ENCODE data around the gene MUC5AC. TPM values are rescaled to one million over a fixed set of nuclear protein-coding genes. Genes with fewer than 3 reads are reported as not detected.

Gene MUC5AC
- total and polyA plus RNA-seq, 4 donors: not detected

GRCh38 chr11:1218788-1219445, 61.2 kb downstream of the MUC5AC start:
- Histone ChIP-seq H3K4me1 (ENCODE audit: control insufficient read depth in 4 of 4, insufficient read depth in 4 of 4, low read length in 3 of 4) (no peaks in the 10 kb centered on the region), H3K36me3 (ENCODE audit: control insufficient read depth in 4 of 4, insufficient read depth in 3 of 4, low read depth in 1 of 4, low read length in 3 of 4) (no peaks in the 10 kb centered on the region), H3K9me3 (ENCODE audit: control insufficient read depth in 4 of 4, low read length in 3 of 4) (no peaks in the 10 kb centered on the region), H3K27me3 (ENCODE audit: control insufficient read depth in 4 of 4, insufficient read depth in 4 of 4, low read length in 3 of 4) (peaks cover 0 to 6% (median 1%) of the 10 kb centered on the region in 4 donors), H3K27ac (ENCODE audit: low read depth in 1 of 2, low read length in 2 of 2) (no peak overlapping the region), H3K4me3 (ENCODE audit: low read depth in 1 of 3, low read length in 3 of 3) (no peak overlapping the region), H3K9ac (ENCODE audit: low read depth in 1 of 2, low read length in 2 of 2) (no peak overlapping the region)
- TF ChIP-seq RXRA (IDR thresholded peaks at IDR 0.05) (no peak), GABPA (IDR thresholded peaks at IDR 0.05 in 1 of 2, conservative IDR thresholded peaks at IDR 0.05 in 1 of 2) (no peak), ZBTB33 (IDR thresholded peaks at IDR 0.05) (no peak), CTCF (IDR thresholded peaks at IDR 0.05; ENCODE audit: low read depth, low read length, missing input control) (no peak), RAD21 (IDR thresholded peaks at IDR 0.05) (no peak), REST (IDR thresholded peaks at IDR 0.05) (no peak), NR2F2 (IDR thresholded peaks at IDR 0.05) (no peak), TAF1 (conservative IDR thresholded peaks at IDR 0.05) (no peak), SP1 (IDR thresholded peaks at IDR 0.05) (no peak), YY1 (IDR thresholded peaks at IDR 0.05) (no peak), HNF4G (IDR thresholded peaks at IDR 0.05) (no peak), EGR1 (IDR thresholded peaks at IDR 0.05; ENCODE audit: low read depth in 2 of 2) (no peak), HNF4A (conservative IDR thresholded peaks at IDR 0.05) (no peak), JUND (IDR thresholded peaks at IDR 0.05) (no peak), FOXA2 (IDR thresholded peaks at IDR 0.05) (no peak), MAX (IDR thresholded peaks at IDR 0.05) (no peak)
- WGBS: 76% methylated on average over 16 of the region's 16 CpGs
- no peak for DNase-seq (ENCODE audit: low spot score)

GRCh38 chr11:1219446-1219833, 61.7 kb downstream of the MUC5AC start:
- Histone ChIP-seq H3K4me1 (ENCODE audit: control insufficient read depth in 4 of 4, insufficient read depth in 4 of 4, low read length in 3 of 4) (no peaks in the 10 kb centered on the region), H3K9me3 (ENCODE audit: control insufficient read depth in 4 of 4, low read length in 3 of 4) (no peaks in the 10 kb centered on the region), H3K9ac (ENCODE audit: low read depth in 1 of 2, low read length in 2 of 2) (no peak overlapping the region), H3K27me3 (ENCODE audit: control insufficient read depth in 4 of 4, insufficient read depth in 4 of 4, low read length in 3 of 4) (peaks cover 0 to 6% (median 1%) of the 10 kb centered on the region in 4 donors), H3K4me3 (ENCODE audit: low read depth in 1 of 3, low read length in 3 of 3) (no peak overlapping the region), H3K36me3 (ENCODE audit: control insufficient read depth in 4 of 4, insufficient read depth in 3 of 4, low read depth in 1 of 4, low read length in 3 of 4) (no peaks in the 10 kb centered on the region), H3K27ac (ENCODE audit: low read depth in 1 of 2, low read length in 2 of 2) (no peak overlapping the region)
- TF ChIP-seq RXRA (IDR thresholded peaks at IDR 0.05) (no peak), SP1 (IDR thresholded peaks at IDR 0.05) (no peak), YY1 (IDR thresholded peaks at IDR 0.05) (no peak), HNF4G (IDR thresholded peaks at IDR 0.05) (no peak), RAD21 (IDR thresholded peaks at IDR 0.05) (no peak), NR2F2 (IDR thresholded peaks at IDR 0.05) (no peak), MAX (IDR thresholded peaks at IDR 0.05) (no peak), ATF3 (IDR thresholded peaks at IDR 0.05) (no peak), HNF4A (conservative IDR thresholded peaks at IDR 0.05) (no peak), CTCF (IDR thresholded peaks at IDR 0.05; ENCODE audit: low read depth, low read length, missing input control) (no peak), FOXA1 (IDR thresholded peaks at IDR 0.05) (no peak), FOXA2 (IDR thresholded peaks at IDR 0.05) (no peak), EGR1 (IDR thresholded peaks at IDR 0.05; ENCODE audit: low read depth in 2 of 2) (no peak), GABPA (IDR thresholded peaks at IDR 0.05 in 1 of 2, conservative IDR thresholded peaks at IDR 0.05 in 1 of 2) (no peak), ZBTB33 (IDR thresholded peaks at IDR 0.05) (no peak)
- DNase-seq (ENCODE audit: low spot score): no peak
- 50% methylated on average over 10 of the region's 10 CpGs for WGBS
